CD14-positive monocyte (primary cell): ENCODE data around the gene ACAP1. TPM values are rescaled to one million over a fixed set of nuclear protein-coding genes. Genes with fewer than 3 reads are reported as not detected.

Source experiments
- DNase-seq, 3 donors: peaks; one replicate each; pipeline ENCODE4 v3.0.0-alpha.2; 2011 to 2022
- H2AFZ ChIP-seq: 2 replicates; pipeline ENCODE4 v1.6.0; 2012; ENCODE audit warnings: mild to moderate bottlenecking, low read depth, low read length, inconsistent platforms; ENCODE audit not compliant: insufficient read depth, poor library complexity, severe bottlenecking
- H3K27ac ChIP-seq, 2 donors: 1 replicate in 1 of 2; 2 replicates in 1 of 2; pipeline ENCODE4 v1.5.1; 2012 to 2013; ENCODE audit warnings: low read length in 2 of 2, control low read depth in 1 of 2, inconsistent platforms in 1 of 2, low read depth in 1 of 2, mild to moderate bottlenecking in 1 of 2
- H3K27me3 ChIP-seq, 2 donors: one replicate each; pipeline versions ENCODE4 v1.6.0 to v1.6.1; 2011 to 2013; ENCODE audit warnings: low read length in 2 of 2; ENCODE audit not compliant: control insufficient read depth in 2 of 2, insufficient read depth in 2 of 2
- H3K36me3 ChIP-seq, 2 donors: replicated peaks in 1 of 2; 1 replicate in 1 of 2; 2 replicates in 1 of 2; pipeline versions ENCODE4 v1.5.1 to v1.6.1; 2012 to 2013; ENCODE audit warnings: low read length in 2 of 2, control low read depth in 1 of 2, inconsistent platforms in 1 of 2, mild to moderate bottlenecking in 1 of 2; ENCODE audit not compliant: insufficient read depth in 2 of 2, control insufficient read depth in 1 of 2
- H3K4me1 ChIP-seq, 2 donors: 1 replicate in 1 of 2; 2 replicates in 1 of 2; pipeline versions ENCODE4 v1.5.1 to v1.6.1; 2012 to 2013; ENCODE audit warnings: low read length in 2 of 2, control low read depth in 1 of 2, inconsistent platforms in 1 of 2, mild to moderate bottlenecking in 1 of 2, moderate library complexity in 1 of 2; ENCODE audit not compliant: insufficient read depth in 2 of 2, control insufficient read depth in 1 of 2
- H3K4me2 ChIP-seq: replicated peaks from 2 replicates; pipeline ENCODE3; 2012; ENCODE audit warnings: low read length, moderate library complexity, mild to moderate bottlenecking; ENCODE audit not compliant: poor library complexity, severe bottlenecking; ENCODE audit errors: extremely low read depth
- H3K4me3 ChIP-seq, 3 experiments: fragments of 200-600 bp in 1 of 3; sonication (generic) in 1 of 3; replicated peaks in 1 of 3; 1 replicate in 2 of 3; 2 replicates in 1 of 3; pipeline ENCODE4 v1.5.1; 2011 to 2013; ENCODE audit warnings: low read length in 3 of 3, mild to moderate bottlenecking in 3 of 3, control low read depth in 2 of 3, low read depth in 2 of 3, inconsistent platforms in 1 of 3, moderate library complexity in 1 of 3
- H3K79me2 ChIP-seq: 2 replicates; pipeline ENCODE4 v1.6.0; 2012; ENCODE audit warnings: mild to moderate bottlenecking, control low read depth, inconsistent platforms, low read length, moderate library complexity; ENCODE audit not compliant: insufficient read depth
- H3K9ac ChIP-seq: 2 replicates; pipeline ENCODE4 v1.6.0; 2017; ENCODE audit warnings: low read length, mild to moderate bottlenecking; ENCODE audit not compliant: insufficient read depth, poor library complexity, severe bottlenecking
- H3K9me3 ChIP-seq, 2 donors: replicated peaks in 1 of 2; 1 replicate in 1 of 2; 2 replicates in 1 of 2; pipeline versions ENCODE4 v1.5.1 to v1.6.1; 2012 to 2013; ENCODE audit warnings: low read length in 2 of 2, control low read depth in 1 of 2; ENCODE audit not compliant: control insufficient read depth in 1 of 2, insufficient read depth in 1 of 2
- H4K20me1 ChIP-seq: 2 replicates; pipeline ENCODE4 v1.6.0; 2012; ENCODE audit warnings: mild to moderate bottlenecking, low read length, control low read depth, moderate library complexity; ENCODE audit not compliant: insufficient read depth
- H3K27ac Mint-ChIP-seq, 7 donors: one replicate each; pipeline ENCODE4 v1.8.0; 2020; ENCODE audit warnings: mild to moderate bottlenecking in 7 of 7, mixed read lengths in 7 of 7, moderate library complexity in 6 of 7, inconsistent platforms in 2 of 7
- H3K27me3 Mint-ChIP-seq, 3 donors: one replicate each; pipeline ENCODE4 v1.8.0; 2021 to 2022; ENCODE audit warnings: low read depth in 3 of 3, mild to moderate bottlenecking in 3 of 3, mixed read lengths in 3 of 3, moderate library complexity in 3 of 3, inconsistent platforms in 1 of 3
- H3K36me3 Mint-ChIP-seq, 2 donors: one replicate each; pipeline ENCODE4 v1.8.0; 2020; ENCODE audit warnings: mixed read lengths in 2 of 2, inconsistent platforms in 1 of 2, mild to moderate bottlenecking in 1 of 2
- H3K4me1 Mint-ChIP-seq: one replicate; pipeline ENCODE4 v1.8.0; 2020; ENCODE audit warnings: mild to moderate bottlenecking, mixed read lengths
- H3K4me3 Mint-ChIP-seq, 2 donors: one replicate each; pipeline ENCODE4 v1.8.0; 2020; ENCODE audit warnings: mild to moderate bottlenecking in 2 of 2, mixed read lengths in 2 of 2, moderate library complexity in 1 of 2
- H3K9me3 Mint-ChIP-seq, 7 donors: one replicate each; pipeline ENCODE4 v1.8.0; 2020 to 2022; ENCODE audit warnings: mixed read lengths in 7 of 7, mild to moderate bottlenecking in 6 of 7, moderate library complexity in 6 of 7, inconsistent platforms in 2 of 7
- CTCF ChIP-seq: fragments of 200-600 bp; IDR thresholded peaks from one replicate; pipeline ENCODE4 v1.8.0; 2022; ENCODE audit warnings: antibody characterized with exemption, mild to moderate bottlenecking
- WGBS: methylation state at CpG from one replicate; pipeline ENCODE4 v1.1.5; 2013; ENCODE audit warnings: missing lambda C conversion rate; ENCODE audit not compliant: insufficient coverage; 5-methylcytosine and 5-hydroxymethylcytosine counted together
- intact Hi-C, 2 donors: fragments of 100-400 bp; cut with micrococcal nuclease; formaldehyde crosslinking; loops; one replicate each; pipeline versions ENCODE4 v1.15.0 to v1.15.1; 2023
- polyA plus RNA-seq, 3 donors: library from polyadenylated mRNA; depleted of rRNA in 1 of 3; unstranded in 2 of 3; stranded (reverse) in 1 of 3; fragments of 300-500 nt in 2 of 3; fragments of >200 nt in 1 of 3; fragmentation: Illumina TruSeq in 2 of 3; gene quantifications; 1 replicate in 2 of 3; 2 replicates in 1 of 3; pipeline ENCODE4 v1.2.3, GENCODE V29; 2012 to 2021

Gene ACAP1
- polyA plus RNA-seq, 3 donors: 32.1 to 68.5 (median 40.5) TPM

GRCh38 chr17:7329997-7330637, 6.2 kb upstream of the ACAP1 start:
- TF ChIP-seq CTCF: no peak
- Mint-ChIP-seq H3K27ac (peak overlapping the region; percentile 96 to 100 (median 98)), H3K4me1 (peaks cover 36% of the 10 kb centered on the region), H3K27me3 (peaks cover 0 to 6% (median 0%) of the 10 kb centered on the region in 3 donors), H3K4me3 (peak overlapping the region; percentile 91 to 98), H3K36me3 (peaks cover 13 to 21% of the 10 kb centered on the region in 2 donors), H3K9me3 (no peaks in the 10 kb centered on the region)
- intact Hi-C loops: loop anchor here in 1 of 2 donors (2.0 to 10.0 kb wide), 3 partner anchors 21 to 245 kb away; partner anchors contain the start of gene CD68
- H3K79me2 ChIP-seq: peaks cover 18% of the 10 kb centered on the region
- H3K9ac ChIP-seq: peak overlapping the region; percentile 66
- peak overlapping the region; percentile 80 to 91 (median 81) for H3K4me3 ChIP-seq
- no peaks in the 10 kb centered on the region for H3K27me3 ChIP-seq
- peaks cover 34 to 39% of the 10 kb centered on the region in 2 donors for H3K4me1 ChIP-seq
- no peaks in the 10 kb centered on the region for H4K20me1 ChIP-seq
- peak overlapping the region; percentile 92 for H3K27ac ChIP-seq
- DNase-seq: peak; percentile 56 to 72 (median 66)
- peaks cover 11 to 20% of the 10 kb centered on the region in 2 donors for H3K36me3 ChIP-seq
- peak overlapping the region; percentile 99 for H3K4me2 ChIP-seq
- H2AFZ ChIP-seq: peak overlapping the region; percentile 91
- 1% methylated on average over 31 of the region's 34 CpGs for WGBS
- H3K9me3 ChIP-seq: no peaks in the 10 kb centered on the region

GRCh38 chr17:7330638-7331015, 5.7 kb upstream of the ACAP1 start:
- Mint-ChIP-seq H3K27me3 (peaks cover 0 to 6% (median 0%) of the 10 kb centered on the region in 3 donors), H3K9me3 (no peaks in the 10 kb centered on the region), H3K36me3 (peaks cover 10 to 16% of the 10 kb centered on the region in 2 donors), H3K27ac (peak overlapping the region in 4 of 7 donors; percentile 68 to 99 (median 98)), H3K4me3 (peak overlapping the region in 1 of 2 donors; percentile 98), H3K4me1 (peaks cover 41% of the 10 kb centered on the region)
- no peaks in the 10 kb centered on the region for H3K9me3 ChIP-seq
- no peaks in the 10 kb centered on the region for H3K27me3 ChIP-seq
- peak overlapping the region; percentile 80 to 91 (median 81) for H3K4me3 ChIP-seq
- H3K27ac ChIP-seq: peak overlapping the region; percentile 92
- H3K79me2 ChIP-seq: peaks cover 18% of the 10 kb centered on the region
- intact Hi-C loops: no loop called here
- peaks cover 36 to 43% of the 10 kb centered on the region in 2 donors for H3K4me1 ChIP-seq
- H2AFZ ChIP-seq: peak overlapping the region; percentile 91
- H3K9ac ChIP-seq: peak overlapping the region; percentile 66
- no peak for TF ChIP-seq CTCF
- 60% methylated on average over 10 of the region's 13 CpGs for WGBS
- no peak for DNase-seq
- peaks cover 7 to 15% of the 10 kb centered on the region in 2 donors for H3K36me3 ChIP-seq
- H4K20me1 ChIP-seq: no peaks in the 10 kb centered on the region
- H3K4me2 ChIP-seq: peak overlapping the region; percentile 99
